Inflammatory macrophage treated with lipopolysaccharide for 4 hours (primary cell): ENCODE results near the gene CHD6.

ENCODE experiments used
- DNase-seq: peaks from one replicate; pipeline ENCODE4 v3.0.0-alpha.2; 2020

Gene CHD6

DNA sequence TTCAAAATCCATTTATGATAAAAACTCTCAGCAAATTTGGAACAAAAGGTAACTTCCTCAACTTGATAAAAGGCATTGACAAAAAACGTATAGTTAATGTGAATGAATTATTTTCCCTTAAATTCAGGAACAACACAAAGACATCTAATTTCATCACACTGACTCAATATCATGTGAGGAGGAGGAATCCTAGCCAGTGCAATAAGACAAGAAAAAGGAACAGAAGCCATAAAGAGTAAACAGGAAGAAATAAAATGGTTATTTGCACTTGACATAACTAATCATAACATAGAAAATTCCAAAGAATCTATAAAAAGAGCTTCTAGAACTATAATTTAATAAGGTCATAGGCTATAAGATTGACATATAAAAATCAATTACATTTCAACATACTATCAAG lies 31.4 kb downstream of the CHD6 start:
- DNase-seq, result peak; percentile 33

DNA sequence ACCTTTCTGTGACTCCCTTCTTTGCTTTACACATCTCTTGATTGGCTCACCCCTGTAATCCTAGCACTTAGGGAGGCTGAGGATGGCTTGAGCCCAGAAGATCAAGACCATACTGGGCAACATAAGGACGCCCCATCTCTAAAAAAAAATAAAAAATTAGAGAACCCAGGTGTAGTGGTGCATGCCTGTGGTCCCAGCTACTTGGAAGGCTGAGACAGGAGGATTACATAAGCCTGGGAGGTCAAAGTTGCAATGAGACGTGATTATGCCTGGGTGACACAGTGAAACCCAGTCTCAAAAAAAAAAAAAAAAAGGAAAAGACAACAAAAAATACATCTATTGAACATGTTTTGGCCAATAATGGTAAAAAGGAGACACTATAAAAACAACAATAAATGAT lies 37.8 kb downstream of the CHD6 start:
- no peak for DNase-seq

- DNase-seq, result no peak
Measured at GRCh38 chr20:41577129-41578009, 40.8 kb downstream of the CHD6 start.

DNA sequence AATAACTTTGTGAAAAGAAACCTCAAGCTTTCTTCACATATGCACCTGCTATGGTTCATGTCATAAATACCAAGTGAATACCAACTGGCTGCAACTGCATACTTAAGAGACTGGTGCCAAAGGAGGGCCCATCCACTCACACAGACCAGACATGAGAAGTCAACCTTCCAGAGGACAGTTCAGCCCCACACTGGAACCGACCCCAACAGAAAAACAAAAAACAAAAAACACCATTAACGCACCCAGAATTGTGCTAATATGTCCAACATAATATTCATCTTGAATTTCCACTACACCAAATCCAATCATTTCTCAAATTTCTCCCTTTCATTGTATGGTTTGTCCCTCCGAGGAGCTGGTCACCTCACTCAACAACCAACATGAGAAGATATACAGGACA lies 42.8 kb downstream of the CHD6 start:
- DNase-seq, result no peak

GRCh38 chr20:41574802-41575389 lies 43.3 kb downstream of the CHD6 start:
- no peak for DNase-seq

DNA sequence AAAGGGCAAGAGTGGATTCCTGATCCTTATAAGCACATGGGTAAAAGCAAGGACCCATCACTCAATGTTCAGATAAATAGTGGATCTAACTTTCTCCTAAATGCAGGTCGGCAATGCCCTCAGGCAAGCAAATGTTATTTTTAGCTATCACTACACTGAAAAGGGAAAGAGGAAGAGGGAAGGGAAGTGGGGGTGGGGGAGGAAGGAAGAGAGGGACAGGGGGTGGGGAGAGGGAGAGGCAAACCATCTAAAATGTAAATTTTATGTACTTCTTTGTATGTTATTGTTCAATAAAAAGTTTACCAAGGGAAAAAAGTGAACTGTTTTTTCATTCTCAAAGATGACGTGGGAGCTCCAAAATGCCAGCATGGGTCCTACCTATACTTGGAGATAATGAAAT lies 44.2 kb downstream of the CHD6 start:
- peak; percentile 22 for DNase-seq

DNA sequence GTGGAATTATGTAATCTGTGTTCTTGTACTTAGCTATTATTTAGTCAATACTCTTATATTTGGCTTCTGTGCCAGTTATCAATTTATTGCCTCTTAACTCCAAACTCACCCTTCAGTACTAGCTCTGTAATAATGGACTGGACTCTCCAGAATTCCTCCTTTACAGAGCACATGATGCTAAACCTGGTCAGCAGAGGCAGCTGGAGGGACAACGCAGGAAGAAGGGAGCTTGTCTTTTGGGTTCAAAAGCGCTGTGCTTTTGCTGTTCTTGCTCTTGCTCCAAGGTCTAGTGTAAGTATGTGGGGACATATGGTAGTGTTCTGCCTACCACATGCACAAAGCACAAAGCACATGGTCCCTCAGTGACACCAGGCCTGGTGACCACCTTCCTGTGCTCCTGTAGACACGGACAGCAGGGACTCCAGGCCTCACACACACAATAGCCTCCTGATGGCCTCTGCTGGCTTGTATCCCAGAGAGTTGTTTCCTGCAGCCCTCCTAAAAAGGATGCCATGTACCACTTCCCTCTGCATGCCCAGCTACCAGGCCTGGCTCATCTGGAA lies 46.1 kb downstream of the CHD6 start:
- no peak for DNase-seq

DNA sequence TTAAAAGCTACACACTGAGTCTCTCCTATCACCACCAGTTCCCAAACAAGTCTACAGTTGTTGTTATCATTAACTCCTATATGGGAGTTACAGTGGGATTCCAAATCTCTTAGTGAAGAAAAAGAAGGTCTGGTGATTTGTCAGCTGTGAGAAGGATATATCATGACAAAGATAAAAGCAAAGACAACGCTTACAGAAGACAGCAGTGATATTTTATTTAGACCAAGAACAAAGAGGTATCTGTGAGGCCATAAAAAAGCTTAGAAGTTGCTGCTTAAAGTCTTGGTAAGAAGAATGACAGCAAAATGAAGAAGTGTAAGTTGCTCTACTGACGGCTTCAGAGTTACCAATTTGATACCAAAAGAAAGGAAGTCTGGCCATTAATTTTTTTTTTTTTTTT lies 47.2 kb downstream of the CHD6 start:
- DNase-seq, result no peak

DNA sequence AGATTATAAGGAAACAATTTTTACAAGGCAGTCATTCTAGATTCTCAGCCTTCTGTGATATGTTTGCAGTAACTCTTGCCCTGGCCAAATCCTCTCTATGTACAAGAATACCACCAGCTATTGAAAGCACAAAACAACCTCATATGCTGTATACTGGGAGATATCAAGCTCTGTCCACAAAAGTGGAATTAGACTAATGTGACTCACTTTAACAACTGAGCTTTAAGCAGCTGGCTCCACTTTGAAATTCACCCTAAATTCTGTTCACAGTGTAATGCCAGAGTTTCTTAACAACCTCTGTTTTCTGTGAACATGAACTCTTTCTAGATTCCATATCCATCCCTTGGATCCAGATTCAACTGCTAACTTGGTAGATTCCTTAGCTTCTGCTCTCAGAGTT lies 47.6 kb downstream of the CHD6 start:
- DNase-seq, result no peak

GRCh38 chr20:41567615-41568014 lies 50.6 kb downstream of the CHD6 start:
- no peak for DNase-seq

GRCh38 chr20:41566896-41567527 lies 51.2 kb downstream of the CHD6 start:
- DNase-seq, result no peak

- no peak for DNase-seq
Measured at GRCh38 chr20:41563087-41563486, 55.1 kb downstream of the CHD6 start.

DNA sequence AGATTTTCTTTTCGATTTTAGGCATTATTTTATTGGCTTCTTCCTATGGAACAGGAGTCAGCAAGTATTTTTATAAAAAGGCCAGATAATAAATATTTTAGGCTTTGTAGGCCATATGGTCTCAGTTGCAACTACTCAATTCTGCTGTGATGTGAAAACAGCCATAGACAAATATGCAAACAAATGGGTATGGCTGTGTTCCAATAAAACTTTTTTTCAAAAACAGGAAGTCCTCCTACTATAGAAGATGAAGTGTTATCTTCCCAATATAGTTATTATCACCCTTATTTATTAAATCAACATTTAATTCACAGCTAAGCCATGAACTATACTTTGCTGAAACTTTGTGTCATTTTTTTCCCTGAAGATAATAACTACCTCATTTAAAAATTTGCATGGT lies 57.2 kb downstream of the CHD6 start:
- DNase-seq, result no peak

DNA sequence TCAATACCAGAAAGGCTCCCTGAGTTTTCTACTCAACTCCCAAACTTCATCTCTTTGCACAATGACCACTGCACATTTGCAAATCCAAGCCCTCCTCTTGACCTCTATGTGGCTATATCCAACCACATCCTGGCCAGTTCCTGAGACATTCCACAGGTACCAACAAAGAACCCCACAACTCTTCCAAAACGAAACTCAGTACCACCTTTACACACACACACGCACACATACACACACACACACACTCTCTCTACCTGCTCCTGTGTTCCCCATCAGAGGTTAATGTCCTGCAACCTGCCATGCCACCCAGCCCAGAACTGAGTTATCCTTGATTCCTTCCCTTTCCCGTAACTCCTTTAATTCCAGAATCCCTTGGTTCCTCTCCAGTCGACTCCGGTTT lies 58.5 kb downstream of the CHD6 start:
- DNase-seq, result no peak

- DNase-seq, result peak; percentile 41
Measured at GRCh38 chr20:41553142-41553879, 64.9 kb downstream of the CHD6 start.

GRCh38 chr20:41552295-41553068 lies 65.7 kb downstream of the CHD6 start:
- DNase-seq, result no peak

- no peak for DNase-seq
Measured at GRCh38 chr20:41551011-41551705, 67.0 kb downstream of the CHD6 start.

DNA sequence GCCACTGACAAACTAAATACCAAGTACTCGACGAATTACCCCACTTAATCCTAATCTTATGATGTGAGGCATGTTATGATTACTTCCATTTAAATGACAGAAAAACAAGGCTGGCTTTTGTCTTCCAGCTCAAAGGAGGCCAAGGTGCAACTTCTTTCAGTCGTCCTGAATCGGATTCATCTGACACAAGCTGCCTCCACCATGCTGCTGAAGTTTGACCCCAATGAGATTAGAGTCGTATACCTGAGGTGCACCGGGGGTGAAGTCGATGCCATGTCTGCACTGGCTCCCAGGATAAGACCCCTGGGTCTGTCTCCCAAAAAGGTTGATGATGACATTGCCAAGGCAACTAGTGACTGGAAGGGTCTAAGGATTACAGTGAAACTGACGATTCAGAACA lies 71.0 kb downstream of the CHD6 start:
- no peak for DNase-seq

DNA sequence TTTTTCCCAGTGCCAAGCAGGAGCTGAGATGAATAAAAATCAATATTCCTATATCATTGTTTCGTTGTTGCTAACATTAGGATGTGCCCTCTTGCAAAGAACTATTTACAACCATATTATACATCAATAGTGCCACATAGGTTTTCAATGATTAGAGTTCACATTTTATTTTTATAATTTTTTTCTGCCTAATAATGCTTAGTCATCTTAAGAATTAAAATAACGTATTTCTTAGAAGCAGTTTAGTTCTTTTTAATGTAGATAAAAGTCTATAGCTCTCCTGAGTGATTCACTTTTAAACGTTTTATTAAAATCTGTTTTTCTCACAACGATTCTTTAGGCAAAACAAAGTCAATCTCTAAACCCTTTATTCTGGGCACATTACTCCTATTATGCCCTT lies 71.6 kb downstream of the CHD6 start:
- no peak for DNase-seq

- no peak for DNase-seq
Measured at GRCh38 chr20:41544472-41544871, 73.7 kb downstream of the CHD6 start.

GRCh38 chr20:41540918-41541317 lies 77.3 kb downstream of the CHD6 start:
- no peak for DNase-seq

- DNase-seq, result no peak
Measured at GRCh38 chr20:41540459-41540858, 77.7 kb downstream of the CHD6 start.
